Activated naive CD4-positive, alpha-beta T cell treated with Interleukin-2 at 50 U/mL for 16 hours (primary cell): ENCODE measurements around the gene ANKRD39.
A peak's percentile ranks its signal among the peaks of the same experiment; 100 is the strongest.

Experiments
- DNase-seq: peaks from one replicate; pipeline ENCODE4 v3.0.0-alpha.2; 2020

Gene ANKRD39

DNA sequence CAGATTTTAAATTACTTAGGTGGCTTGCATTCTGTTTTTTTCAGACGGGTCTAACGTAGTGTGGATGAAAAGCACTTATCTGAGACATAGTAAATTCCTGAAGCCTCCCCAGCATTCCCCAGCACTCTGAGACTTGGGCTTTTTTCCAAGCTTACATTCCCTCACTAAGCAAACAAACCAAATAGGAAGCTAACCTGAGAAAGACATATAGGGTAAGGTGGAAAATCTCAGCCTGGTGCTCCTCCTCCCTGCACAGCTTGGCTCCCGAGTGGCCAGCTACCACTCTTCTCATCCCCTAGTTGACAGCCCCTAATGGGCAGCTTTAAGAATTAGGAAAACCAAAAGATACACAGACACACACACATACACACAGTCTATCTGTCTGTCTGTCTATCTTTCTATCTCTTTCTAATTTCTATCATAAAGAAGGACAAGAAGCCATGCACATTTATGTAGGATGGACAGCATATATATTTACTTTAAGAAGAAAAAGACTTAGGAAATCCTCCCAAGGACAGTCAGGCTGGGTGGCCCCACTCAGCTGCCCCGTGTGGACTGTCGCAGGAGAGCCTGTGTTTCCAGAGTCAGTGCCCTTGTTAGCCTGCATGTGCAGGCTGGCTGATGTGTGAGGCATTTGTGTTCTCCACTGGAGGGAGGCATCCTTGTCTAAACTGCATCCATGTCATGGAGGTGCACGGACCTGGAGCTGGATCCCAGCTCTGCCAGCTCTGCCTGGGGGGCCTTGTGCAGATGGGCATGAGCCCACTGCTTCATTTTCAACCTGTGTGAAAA, 33.5 kb downstream of the ANKRD39 start:
- no peak for DNase-seq

DNA sequence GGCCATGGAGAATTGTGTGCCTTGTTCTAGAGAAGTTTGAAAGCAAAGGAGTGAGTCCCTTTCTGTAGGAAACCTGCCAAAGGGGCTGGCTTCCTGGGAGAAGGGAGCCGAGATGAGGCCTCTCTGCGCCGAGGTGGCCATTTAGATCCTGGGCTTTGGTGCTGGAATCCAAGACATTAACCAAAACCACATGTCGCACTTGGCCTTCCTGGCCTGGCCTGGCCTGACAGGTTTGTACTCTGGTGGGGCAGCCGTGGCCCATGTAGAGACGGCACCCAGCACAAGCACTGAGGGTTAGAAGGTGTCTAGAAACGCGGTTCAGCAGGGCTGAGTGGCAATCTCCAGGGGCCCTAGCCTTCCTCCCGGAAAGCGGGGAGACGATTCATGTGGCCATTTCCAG, 34.6 kb downstream of the ANKRD39 start:
- DNase-seq: no peak

DNA sequence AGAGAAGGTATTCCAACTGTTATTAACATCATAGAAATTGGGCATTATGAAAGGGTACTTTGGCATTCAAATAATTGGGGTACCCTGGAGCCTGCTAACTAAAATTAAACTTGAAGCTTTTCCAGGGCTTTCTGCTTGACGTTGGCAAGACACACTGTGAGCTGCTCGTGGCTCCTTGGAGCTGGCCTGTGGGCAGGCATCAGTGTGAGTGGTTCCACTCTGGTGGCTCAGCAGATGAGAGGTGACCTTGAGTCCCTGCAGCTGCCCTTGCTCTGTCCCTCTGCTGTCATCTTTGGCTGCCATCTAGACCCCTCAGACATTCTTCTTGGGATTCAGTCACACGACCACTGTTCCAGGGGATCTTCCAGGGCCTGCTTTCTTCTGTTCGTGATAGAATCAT, 35.0 kb downstream of the ANKRD39 start:
- no peak for DNase-seq

DNA sequence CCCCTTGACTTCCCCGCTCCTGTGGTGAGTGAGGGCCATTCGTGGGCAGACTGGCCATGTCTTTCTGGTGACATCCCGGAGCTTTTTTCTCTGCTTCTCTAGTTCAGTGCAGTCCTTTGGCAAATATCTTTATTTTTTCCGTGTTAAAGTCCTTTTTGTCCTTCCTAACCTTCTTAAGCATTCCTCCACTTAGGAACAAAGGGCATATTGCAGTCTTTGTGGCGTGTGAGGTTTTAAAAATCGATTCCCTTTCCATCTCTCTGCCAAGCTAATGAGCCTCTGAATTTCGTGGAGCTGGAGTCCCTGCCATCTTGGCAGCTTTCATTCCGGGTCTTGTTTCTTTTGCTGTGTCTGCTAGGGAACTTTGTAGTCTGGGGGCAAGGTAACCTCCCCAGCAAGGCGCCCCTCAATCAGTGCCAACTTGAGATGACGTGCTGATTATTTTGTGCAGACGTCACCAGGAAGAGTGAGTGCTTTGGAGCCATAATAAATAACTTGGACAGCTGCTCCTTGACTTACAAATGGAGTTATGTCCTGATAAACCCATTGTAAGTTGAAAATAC, 36.6 kb downstream of the ANKRD39 start:
- DNase-seq: no peak

- no peak for DNase-seq
Measured at GRCh38 chr2:96819876-96820511, 37.8 kb downstream of the ANKRD39 start.

GRCh38 chr2:96819128-96819875, 38.5 kb downstream of the ANKRD39 start:
- no peak for DNase-seq

GRCh38 chr2:96817882-96818281, 39.9 kb downstream of the ANKRD39 start:
- DNase-seq: no peak

DNA sequence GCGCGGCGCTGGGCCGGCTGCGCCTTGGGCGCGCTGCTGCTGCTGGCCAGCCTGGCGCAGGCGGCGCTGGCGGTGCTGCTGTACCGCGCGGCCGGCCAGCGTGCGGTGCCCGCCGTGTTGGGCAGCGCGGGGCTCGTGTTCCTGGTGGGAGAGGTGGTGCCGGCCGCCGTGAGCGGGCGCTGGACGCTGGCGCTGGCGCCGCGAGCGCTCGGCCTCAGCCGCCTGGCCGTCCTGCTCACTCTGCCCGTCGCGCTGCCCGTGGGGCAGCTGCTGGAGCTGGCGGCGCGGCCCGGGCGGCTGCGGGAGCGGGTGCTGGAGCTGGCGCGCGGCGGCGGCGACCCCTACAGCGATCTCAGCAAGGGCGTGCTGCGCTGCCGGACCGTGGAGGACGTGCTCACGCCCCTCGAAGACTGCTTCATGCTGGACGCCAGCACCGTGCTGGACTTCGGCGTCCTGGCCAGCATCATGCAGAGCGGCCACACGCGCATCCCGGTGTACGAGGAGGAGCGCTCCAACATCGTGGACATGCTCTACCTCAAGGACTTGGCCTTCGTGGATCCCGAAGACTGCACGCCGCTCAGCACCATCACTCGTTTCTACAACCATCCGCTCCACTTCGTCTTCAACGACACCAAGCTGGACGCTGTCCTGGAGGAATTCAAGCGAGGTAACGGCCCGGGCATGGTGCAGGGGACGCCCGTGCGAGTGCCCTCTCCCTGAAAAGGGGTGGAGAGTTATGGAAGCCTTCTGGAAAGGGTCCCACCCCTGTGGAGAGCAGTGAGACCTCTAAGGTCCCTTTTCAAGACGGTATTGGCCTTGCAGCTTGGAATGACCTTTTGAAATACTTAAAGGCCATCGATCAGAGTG, 40.7 kb downstream of the ANKRD39 start:
- DNase-seq: no peak

GRCh38 chr2:96816127-96816835, 41.5 kb downstream of the ANKRD39 start, which contains the start of gene CNNM3:
TSS of gene CNNM3 (plus strand) at chr2:96816268. CDS start at chr2:96816278, 10 bp downstream.
- DNase-seq: peak; percentile 97

DNA sequence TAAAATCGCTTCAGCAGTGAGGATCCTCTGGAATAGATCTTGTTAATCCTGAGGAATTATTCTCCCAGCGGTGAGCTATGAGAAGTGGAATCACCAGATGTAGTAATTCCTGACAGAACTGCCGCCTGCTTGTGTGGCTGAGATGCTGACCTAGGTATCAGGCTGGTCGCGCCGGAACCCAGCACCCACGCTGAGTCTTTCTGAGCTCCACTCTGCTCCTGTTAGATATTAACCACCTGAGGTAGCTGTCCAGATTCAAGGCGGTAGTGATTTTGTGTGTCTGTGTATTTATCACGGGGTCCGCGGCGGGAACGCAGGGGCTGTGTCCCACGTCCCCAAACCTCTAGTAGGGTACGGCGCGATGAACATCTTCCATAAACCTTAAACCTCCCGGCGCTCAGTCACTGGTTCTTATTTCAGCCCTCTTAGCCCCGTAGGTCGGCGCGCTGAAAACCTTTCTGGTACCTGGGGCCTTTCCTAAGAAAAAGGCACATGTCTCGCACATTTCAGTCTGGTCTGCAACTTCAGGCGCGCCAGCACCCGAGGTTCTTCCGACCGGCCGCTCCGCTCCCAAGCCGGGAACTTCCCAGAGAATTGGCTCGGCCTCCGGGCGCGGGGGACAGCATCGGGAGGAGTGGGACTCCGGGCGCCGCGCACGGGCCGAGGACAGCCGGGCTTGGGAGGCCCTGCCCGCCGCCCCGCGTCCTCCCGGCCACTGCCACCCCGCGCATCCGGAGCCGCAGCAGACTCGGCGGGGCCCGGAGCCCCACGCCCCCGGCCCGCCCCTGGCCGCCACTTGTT, 42.3 kb downstream of the ANKRD39 start:
- peak; percentile 32 for DNase-seq

DNA sequence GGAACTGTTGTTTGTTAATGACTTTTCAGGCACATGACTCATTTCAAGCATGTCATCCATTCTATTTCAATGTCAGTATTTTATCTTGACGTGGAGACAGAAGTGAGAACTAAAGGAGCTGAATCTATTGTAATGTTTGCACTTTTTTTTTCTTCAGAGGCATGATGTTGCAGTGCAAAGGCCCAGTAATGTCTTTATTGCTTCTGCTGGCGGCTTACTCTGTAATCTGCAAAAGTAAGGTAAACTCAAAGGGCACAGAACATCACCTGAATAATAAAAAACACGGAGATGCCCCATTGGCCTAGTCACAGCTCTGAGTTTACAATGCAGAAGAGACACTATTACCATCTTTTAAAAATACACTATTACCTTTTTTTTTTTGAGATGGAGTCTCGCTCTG, 44.2 kb downstream of the ANKRD39 start:
- no peak for DNase-seq

GRCh38 chr2:96811917-96812316, 45.9 kb downstream of the ANKRD39 start:
- DNase-seq: no peak

DNA sequence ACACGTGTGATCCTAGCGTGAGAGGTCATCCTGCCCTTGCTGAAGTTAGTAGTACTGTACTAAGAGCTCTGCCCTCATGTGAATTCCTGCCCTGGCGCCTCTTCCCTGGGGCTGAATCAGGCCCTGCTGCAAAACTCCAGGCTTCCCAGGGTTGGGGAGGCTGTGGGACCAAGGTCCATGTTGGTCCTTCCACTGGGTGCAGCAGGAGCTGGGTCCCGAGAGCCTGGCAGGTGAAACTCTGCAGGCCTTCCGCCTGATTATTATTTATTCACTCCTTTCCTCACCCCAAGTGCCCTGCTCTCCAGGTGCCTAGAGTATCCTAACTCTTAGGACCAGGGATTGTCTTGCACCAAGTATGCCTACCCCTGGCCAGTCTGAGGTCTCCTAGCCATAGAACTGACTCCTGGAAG, 47.0 kb downstream of the ANKRD39 start:
- no peak for DNase-seq

- DNase-seq: no peak
Measured at GRCh38 chr2:96809951-96810782, 47.6 kb downstream of the ANKRD39 start.

DNA sequence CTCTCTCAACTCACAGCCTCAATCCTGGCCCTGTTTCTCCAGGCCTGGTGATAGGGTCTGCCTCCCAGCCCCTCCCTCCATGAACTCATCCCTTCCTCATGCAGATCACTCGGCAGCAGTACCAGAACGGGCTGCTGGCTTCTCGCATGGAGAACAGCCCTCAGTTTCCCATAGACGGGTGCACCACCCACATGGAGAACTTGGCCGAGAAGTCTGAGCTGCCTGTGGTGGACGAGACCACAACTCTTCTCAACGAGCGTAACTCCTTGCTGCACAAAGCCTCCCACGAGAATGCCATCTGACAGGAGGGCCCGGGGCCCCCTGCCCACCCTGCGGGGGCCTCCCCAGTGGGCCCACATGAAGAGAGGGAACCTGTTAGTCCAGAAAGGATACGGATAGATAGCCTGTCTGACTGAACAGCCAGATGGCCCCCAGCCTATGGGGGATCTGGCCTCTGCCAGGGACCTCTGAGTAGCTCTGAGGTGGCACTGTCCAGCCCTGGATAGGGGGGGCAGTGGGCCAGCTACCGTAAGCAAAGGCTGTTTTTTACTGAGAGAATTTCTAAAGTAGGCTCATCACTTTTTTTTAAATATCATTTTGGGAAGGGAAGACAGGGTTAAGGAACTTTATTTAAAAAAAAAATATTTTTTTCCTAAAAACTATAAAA, 48.5 kb downstream of the ANKRD39 start:
- no peak for DNase-seq

DNA sequence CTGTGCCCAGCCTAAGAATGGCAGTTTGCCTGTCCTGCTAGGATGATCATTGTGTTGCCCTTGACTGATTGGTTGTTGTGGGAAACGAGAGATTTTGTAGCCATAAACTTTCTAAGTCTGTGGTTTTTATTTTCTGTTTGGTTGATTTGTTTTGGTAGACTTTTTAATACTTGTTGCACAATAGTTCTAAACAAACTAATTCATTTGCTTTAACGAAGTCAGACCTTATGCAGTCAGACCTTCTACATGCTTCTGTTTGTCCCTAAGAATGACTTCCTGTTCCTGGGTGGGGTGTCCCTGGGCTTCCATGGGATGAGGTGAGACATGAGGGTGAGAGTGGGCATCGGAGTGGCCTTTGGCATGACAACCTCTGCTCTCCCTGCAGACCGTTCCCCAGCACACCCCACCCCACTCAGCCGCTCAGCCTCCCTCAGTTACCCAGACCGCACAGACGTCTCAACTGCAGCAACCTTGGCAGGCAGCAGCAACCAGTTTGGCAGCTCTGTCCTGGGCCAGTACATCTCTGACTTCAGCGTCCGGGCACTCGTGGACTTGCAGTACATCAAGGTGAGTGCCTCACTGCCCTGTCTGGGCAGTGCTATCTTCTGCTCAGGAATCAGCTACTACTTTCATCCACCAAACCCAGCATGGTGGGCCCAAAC, 49.5 kb downstream of the ANKRD39 start:
- no peak for DNase-seq

GRCh38 chr2:96807127-96807471, 50.7 kb downstream of the ANKRD39 start:
- no peak for DNase-seq

- DNase-seq: peak; percentile 43
Measured at GRCh38 chr2:96806468-96807126, 51.2 kb downstream of the ANKRD39 start.
